ENCODE measurements around the gene NINJ2.
A peak's percentile ranks its signal among the peaks of the same experiment; 100 is the strongest.
"Not testable (repeated sequence)": the region's sequence is repeated elsewhere in the genome, so short reads cannot be mapped to it uniquely, and the experiment has no call there.

Gene NINJ2

GRCh38 chr12:643475-644302, 19.6 kb downstream of the NINJ2 start:
- TF ChIP-seq, protein P1, sequence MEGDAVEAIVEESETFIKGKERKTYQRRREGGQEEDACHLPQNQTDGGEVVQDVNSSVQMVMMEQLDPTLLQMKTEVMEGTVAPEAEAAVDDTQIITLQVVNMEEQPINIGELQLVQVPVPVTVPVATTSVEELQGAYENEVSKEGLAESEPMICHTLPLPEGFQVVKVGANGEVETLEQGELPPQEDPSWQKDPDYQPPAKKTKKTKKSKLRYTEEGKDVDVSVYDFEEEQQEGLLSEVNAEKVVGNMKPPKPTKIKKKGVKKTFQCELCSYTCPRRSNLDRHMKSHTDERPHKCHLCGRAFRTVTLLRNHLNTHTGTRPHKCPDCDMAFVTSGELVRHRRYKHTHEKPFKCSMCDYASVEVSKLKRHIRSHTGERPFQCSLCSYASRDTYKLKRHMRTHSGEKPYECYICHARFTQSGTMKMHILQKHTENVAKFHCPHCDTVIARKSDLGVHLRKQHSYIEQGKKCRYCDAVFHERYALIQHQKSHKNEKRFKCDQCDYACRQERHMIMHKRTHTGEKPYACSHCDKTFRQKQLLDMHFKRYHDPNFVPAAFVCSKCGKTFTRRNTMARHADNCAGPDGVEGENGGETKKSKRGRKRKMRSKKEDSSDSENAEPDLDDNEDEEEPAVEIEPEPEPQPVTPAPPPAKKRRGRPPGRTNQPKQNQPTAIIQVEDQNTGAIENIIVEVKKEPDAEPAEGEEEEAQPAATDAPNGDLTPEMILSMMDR (IDR thresholded peaks at IDR 0.05; ENCODE audit: borderline replicate concordance, control extremely low read depth, extremely low read depth, insufficient read depth, missing control alignments) = no peak
- in situ Hi-C loops (cut with MboI; ENCODE audit: low sequenced_read_pairs, unreplicated experiment) = no loop called here
- DNase-seq (ENCODE audit: low spot score) = no peak

GRCh38 chr12:642633-643474, 20.4 kb downstream of the NINJ2 start:
- in situ Hi-C loops (cut with MboI; ENCODE audit: low sequenced_read_pairs, unreplicated experiment) = no loop called here
- TF ChIP-seq, protein P1 (IDR thresholded peaks at IDR 0.05; ENCODE audit: borderline replicate concordance, control extremely low read depth, extremely low read depth, insufficient read depth, missing control alignments) = peak; percentile 32
- peak; percentile 90 for DNase-seq (ENCODE audit: low spot score)

DNA sequence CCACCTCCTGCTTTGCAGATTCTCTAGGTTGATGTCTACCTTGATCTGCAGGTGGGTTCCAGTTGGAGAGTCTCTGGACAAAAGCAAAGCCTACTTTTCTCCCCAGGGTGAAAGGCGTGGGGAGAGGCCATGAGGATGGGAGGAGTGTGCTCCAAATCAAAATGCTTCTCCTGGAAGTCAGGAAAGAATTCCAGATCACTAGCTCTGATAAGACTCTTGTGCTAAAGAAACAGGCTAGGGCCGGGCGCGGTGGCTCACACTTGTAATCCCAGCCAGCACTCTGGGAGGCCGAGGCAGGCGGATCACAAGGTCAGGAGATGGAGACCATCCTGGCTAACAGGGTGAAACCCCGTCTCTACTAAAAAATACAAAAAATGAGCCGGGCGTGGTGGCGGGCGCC, 21.9 kb downstream of the NINJ2 start:
- DNase-seq (ENCODE audit: low spot score); in situ Hi-C loops (cut with MboI; ENCODE audit: low sequenced_read_pairs, unreplicated experiment): not testable (repeated sequence)

- no peak for DNase-seq (ENCODE audit: low spot score)
- TF ChIP-seq, protein P1 (IDR thresholded peaks at IDR 0.05; ENCODE audit: borderline replicate concordance, control extremely low read depth, extremely low read depth, insufficient read depth, missing control alignments) = no peak
These were observed 22.5 kb downstream of the NINJ2 start for GRCh38 chr12:640773-641172.

GRCh38 chr12:639988-640387, 23.3 kb downstream of the NINJ2 start:
- DNase-seq (ENCODE audit: low spot score) = no peak
- TF ChIP-seq, protein P1 (IDR thresholded peaks at IDR 0.05; ENCODE audit: borderline replicate concordance, control extremely low read depth, extremely low read depth, insufficient read depth, missing control alignments) = no peak
- in situ Hi-C loops (cut with MboI; ENCODE audit: low sequenced_read_pairs, unreplicated experiment) = no loop called here

More at GRCh38 chr12:640773-641172, 22.5 kb downstream of the NINJ2 start:
- in situ Hi-C loops (cut with MboI; ENCODE audit: low sequenced_read_pairs, unreplicated experiment) = no loop called here

- in situ Hi-C loops (cut with MboI; ENCODE audit: low sequenced_read_pairs, unreplicated experiment) = no loop called here
- DNase-seq (ENCODE audit: low spot score) = peak; percentile 63
- TF ChIP-seq, protein P1 (IDR thresholded peaks at IDR 0.05; ENCODE audit: borderline replicate concordance, control extremely low read depth, extremely low read depth, insufficient read depth, missing control alignments) = no peak
These were observed 23.7 kb downstream of the NINJ2 start for GRCh38 chr12:639566-639965.
